Inferior parietal cortex (tissue), 1 donor: ENCODE measurements around the gene KRTAP5-3.

ENCODE experiments used
- DNase-seq: peaks from one replicate; pipeline ENCODE4 v3.0.0-alpha.2; 2016; ENCODE audit errors: extremely low spot score

Gene KRTAP5-3

GRCh38 chr11:1565173-1565903 lies 42.9 kb downstream of the KRTAP5-3 start:
- no peak for DNase-seq

GRCh38 chr11:1564535-1565172 lies 43.6 kb downstream of the KRTAP5-3 start:
- no peak for DNase-seq

- no peak for DNase-seq
Measured at GRCh38 chr11:1563697-1564534, 44.3 kb downstream of the KRTAP5-3 start.

GRCh38 chr11:1563149-1563638 lies 45.1 kb downstream of the KRTAP5-3 start:
- DNase-seq: no peak

GRCh38 chr11:1562469-1563148 lies 45.7 kb downstream of the KRTAP5-3 start:
- no peak for DNase-seq

- no peak for DNase-seq
Measured at GRCh38 chr11:1561955-1562354, 46.3 kb downstream of the KRTAP5-3 start.

- no peak for DNase-seq
Measured at GRCh38 chr11:1561266-1561665, 47.0 kb downstream of the KRTAP5-3 start.

- DNase-seq: no peak
Measured at GRCh38 chr11:1560649-1561251, 47.5 kb downstream of the KRTAP5-3 start.

GRCh38 chr11:1560002-1560648 lies 48.1 kb downstream of the KRTAP5-3 start:
- no peak for DNase-seq

- peak; percentile 86 for DNase-seq
Measured at GRCh38 chr11:1559111-1559951, 48.9 kb downstream of the KRTAP5-3 start.

- DNase-seq: no peak
Measured at GRCh38 chr11:1558775-1559110, 49.5 kb downstream of the KRTAP5-3 start.

- DNase-seq: no peak
Measured at GRCh38 chr11:1557904-1558774, 50.1 kb downstream of the KRTAP5-3 start.
